Left lung (tissue), 10 donors: ENCODE results near the gene SRGAP2. TPM values are rescaled to one million over a fixed set of nuclear protein-coding genes. Genes with fewer than 3 reads are reported as not detected.
"Not testable (repeated sequence)": the region's sequence is repeated elsewhere in the genome, so short reads cannot be mapped to it uniquely, and the experiment has no call there.

Experiments
- ATAC-seq: fragments of 200-7000 bp; cut with Tn5 transposase; one replicate; pipeline ENCODE4 v1.9.1; 2020; ENCODE audit warnings: moderate library complexity
- DNase-seq, 4 donors: peaks; one replicate each; pipeline ENCODE4 v3.0.0-alpha.2; 2013 to 2020
- H3K27ac ChIP-seq, 2 donors: fragments of 200-600 bp; sonication (generic) in 1 of 2; one replicate each; pipeline versions ENCODE4 v1.5.0 to v1.8.0; 2020 to 2021
- H3K27me3 ChIP-seq, 2 donors: fragments of 200-600 bp; sonication (generic) in 1 of 2; one replicate each; pipeline versions ENCODE4 v1.5.0 to v1.8.0; 2020 to 2021
- H3K36me3 ChIP-seq, 2 donors: fragments of 200-600 bp; sonication (generic) in 1 of 2; one replicate each; pipeline versions ENCODE4 v1.5.0 to v1.8.0; 2020 to 2021
- H3K4me1 ChIP-seq, 2 donors: fragments of 200-600 bp; one replicate each; pipeline ENCODE4 v1.8.0; 2021
- H3K4me3 ChIP-seq, 2 donors: fragments of 200-600 bp; sonication (generic) in 1 of 2; one replicate each; pipeline versions ENCODE4 v1.5.0 to v1.8.0; 2020 to 2021; ENCODE audit warnings: mild to moderate bottlenecking in 1 of 2
- H3K9me3 ChIP-seq, 2 donors: fragments of 200-600 bp; sonication (generic) in 1 of 2; one replicate each; pipeline versions ENCODE4 v1.5.0 to v1.8.0; 2020 to 2021
- intact Hi-C, 2 donors: fragments of 100-400 bp; cut with DNase I; formaldehyde crosslinking; loops; one replicate each; pipeline versions ENCODE4 v1.11.2 to v1.14.2; 2022
- polyA plus RNA-seq, 6 donors: library from polyadenylated mRNA; unstranded; fragments of 120-200 nt; gene quantifications; one replicate each; pipeline ENCODE4 v1.2.1, GENCODE V29; 2013; ENCODE audit not compliant: insufficient read length in 6 of 6
- total RNA-seq, 2 donors: library from RNA; stranded (reverse); fragmentation: NEBNext Ultra II Directional; extraction: Animal tissue kit (Norgen Biotek cat#: 25700); gene quantifications; one replicate each; pipeline ENCODE4 v1.2.1, GENCODE V29; 2021
- donor health status: DM: no; HTN: yes; CAD: no.
- donor health status: DM: no; HTN: no; CAD: no.

The SRGAP2 gene
- total and polyA plus RNA-seq, 8 donors = 58.9 to 72.4 (median 64.6) TPM

DNA sequence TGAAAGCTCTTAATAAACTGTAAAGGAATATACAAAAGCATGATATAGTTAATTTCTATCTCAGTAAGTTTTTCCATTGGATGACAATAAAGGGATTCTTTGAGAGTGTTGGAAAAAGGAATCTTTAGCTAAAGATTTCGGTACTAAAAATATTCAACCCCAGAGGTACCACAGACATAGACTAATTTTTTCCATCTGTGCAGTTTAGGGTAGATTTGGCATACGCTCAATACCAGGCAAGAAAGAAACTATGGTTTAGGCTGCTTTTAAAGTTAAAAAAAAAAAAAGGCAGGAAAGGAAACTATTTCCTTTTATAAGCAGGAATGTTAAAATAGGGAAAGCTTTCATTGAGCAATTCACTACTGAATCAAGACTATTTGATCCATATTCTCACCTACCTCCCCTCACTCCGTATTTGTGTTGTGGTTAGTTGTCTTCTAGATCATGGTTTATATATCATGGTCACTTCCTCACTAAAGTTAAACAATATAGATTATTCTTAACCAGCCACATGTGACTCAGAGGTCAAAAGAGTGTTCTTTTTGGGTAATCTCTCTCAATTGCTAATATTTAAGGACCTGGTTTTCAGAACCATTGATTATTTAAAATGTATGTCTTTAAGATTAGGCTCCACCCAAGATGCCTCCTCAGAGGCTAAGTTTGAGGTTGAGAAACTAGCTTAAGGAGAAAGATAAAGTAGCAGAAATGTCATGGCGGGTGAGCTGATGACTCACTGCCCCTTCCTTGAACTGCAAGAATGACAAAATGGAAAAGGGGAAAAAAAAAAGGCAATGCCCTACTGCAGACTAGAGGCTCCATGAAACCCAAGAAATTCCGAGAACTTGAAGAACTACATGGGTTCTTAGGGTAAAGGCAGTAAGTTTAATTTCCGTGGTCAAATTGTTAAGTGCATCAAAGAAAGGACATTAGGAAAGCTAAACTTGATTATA is 20.7 kb upstream of the SRGAP2 start:
- ATAC-seq = peak; percentile 70

DNA sequence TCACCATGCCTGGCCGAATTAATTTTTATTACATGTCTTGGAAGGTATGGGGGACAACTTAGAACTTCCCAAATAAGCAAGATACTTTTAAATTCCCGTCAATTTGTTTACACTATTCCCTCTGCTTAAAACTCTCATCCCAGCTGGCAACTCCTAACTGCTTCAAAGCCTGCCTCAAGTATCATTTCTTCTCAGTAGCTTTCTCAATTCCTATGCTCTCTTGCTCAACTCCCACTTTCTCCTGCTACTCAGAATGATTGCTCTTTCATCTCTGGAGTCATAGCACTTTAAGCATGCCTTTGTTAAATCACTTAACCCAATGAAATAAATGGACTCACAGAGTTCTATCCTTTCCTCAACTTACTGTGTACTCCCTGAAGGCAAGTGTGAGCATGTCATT is 19.6 kb upstream of the SRGAP2 start:
- H3K4me1 ChIP-seq, intact Hi-C loops, H3K9me3 ChIP-seq, H3K27me3 ChIP-seq, H3K36me3 ChIP-seq, DNase-seq, H3K4me3 ChIP-seq, H3K27ac ChIP-seq: not testable (repeated sequence)
- ATAC-seq = peak; percentile 75

More for the DNA sequence above, 20.7 kb upstream of the SRGAP2 start:
- H3K27me3 ChIP-seq, DNase-seq, intact Hi-C loops, H3K4me1 ChIP-seq, H3K4me3 ChIP-seq, H3K27ac ChIP-seq, H3K36me3 ChIP-seq, H3K9me3 ChIP-seq: not testable (repeated sequence)

DNA sequence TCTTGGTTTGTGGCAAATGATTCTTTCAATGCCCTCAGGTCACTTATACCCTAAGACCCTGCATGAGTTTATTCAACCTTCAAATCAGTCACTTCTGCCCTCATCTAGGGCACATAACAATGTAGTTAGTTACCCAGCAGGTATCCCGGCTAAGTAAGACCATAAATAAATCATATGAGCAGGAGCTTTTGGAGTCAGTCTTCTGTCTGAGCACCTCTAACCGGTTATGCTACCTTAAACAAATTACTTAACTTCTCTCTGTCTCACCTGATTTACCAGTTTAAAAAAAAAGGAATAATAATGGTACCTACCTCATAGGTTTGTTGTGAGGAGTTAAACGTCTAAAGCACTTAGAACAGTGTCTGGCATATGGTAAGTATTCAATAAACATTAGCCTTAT is 17.6 kb upstream of the SRGAP2 start:
- intact Hi-C loops = not testable (repeated sequence)

GRCh38 chr1:206186826-206187225 is 16.5 kb upstream of the SRGAP2 start:
- DNase-seq, intact Hi-C loops, ATAC-seq, H3K9me3 ChIP-seq, H3K4me3 ChIP-seq, H3K27me3 ChIP-seq, H3K4me1 ChIP-seq, H3K27ac ChIP-seq, H3K36me3 ChIP-seq: not testable (repeated sequence)

More for the DNA sequence above, 17.6 kb upstream of the SRGAP2 start:
- H3K4me3 ChIP-seq, H3K4me1 ChIP-seq, H3K36me3 ChIP-seq, ATAC-seq, H3K27ac ChIP-seq, DNase-seq, H3K9me3 ChIP-seq, H3K27me3 ChIP-seq: not testable (repeated sequence)

- H3K4me1 ChIP-seq, H3K27me3 ChIP-seq, intact Hi-C loops, H3K9me3 ChIP-seq, H3K27ac ChIP-seq, H3K36me3 ChIP-seq, H3K4me3 ChIP-seq, DNase-seq, ATAC-seq: not testable (repeated sequence)
Measured at GRCh38 chr1:206195182-206195581, 8.2 kb upstream of the SRGAP2 start.

DNA sequence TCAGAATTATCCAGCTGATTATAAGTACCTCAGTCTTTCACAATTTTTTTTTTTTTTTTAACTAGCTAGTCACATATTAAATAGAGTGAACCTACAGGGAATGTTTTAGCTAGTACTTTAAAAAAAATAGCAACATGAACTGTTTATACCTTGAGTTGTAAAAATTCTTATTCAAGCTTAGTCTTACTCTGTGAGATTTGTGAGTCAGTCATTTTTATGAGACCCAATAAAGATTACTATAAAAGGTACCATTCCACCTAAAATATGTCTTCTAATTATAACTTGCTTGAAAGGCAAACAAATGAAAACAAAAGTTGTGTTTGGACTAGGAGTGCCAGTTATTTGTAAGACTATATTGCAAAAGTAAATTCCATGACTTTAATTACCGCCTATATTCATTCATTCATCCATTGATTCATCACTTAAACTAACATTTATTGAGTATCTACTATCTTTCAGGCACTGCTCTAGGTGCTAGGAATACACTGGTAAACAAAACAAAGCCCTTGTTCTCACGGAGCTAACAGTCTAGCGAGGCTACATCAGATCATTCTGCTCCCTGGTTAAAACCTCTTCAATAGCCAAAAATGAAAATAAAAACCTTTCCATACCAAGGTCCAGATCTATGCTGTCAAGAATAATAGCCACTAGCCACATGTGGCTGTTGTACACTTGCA is 6.5 kb upstream of the SRGAP2 start:
- H3K36me3 ChIP-seq, H3K27ac ChIP-seq, intact Hi-C loops, ATAC-seq, H3K4me3 ChIP-seq, H3K4me1 ChIP-seq, H3K9me3 ChIP-seq, DNase-seq, H3K27me3 ChIP-seq: not testable (repeated sequence)

- H3K9me3 ChIP-seq, H3K4me1 ChIP-seq, H3K36me3 ChIP-seq, intact Hi-C loops, H3K27me3 ChIP-seq: not testable (repeated sequence)
- peak within 1 kb of the TSS; percentile 75 to 86 for H3K27ac ChIP-seq
- DNase-seq (peak; percentile 93 to 99 (median 98)), ATAC-seq (peak; percentile 87)
- peak within 1 kb of the TSS; percentile 44 to 56 for H3K4me3 ChIP-seq
Measured at GRCh38 chr1:206202789-206203363, 465 bp upstream of the SRGAP2 start, which contains the start of gene FAM72A. Gene FAM72A (minus strand): TSS chr1:206202839. CDS start chr1:206202025, 814 bp downstream.

DNA sequence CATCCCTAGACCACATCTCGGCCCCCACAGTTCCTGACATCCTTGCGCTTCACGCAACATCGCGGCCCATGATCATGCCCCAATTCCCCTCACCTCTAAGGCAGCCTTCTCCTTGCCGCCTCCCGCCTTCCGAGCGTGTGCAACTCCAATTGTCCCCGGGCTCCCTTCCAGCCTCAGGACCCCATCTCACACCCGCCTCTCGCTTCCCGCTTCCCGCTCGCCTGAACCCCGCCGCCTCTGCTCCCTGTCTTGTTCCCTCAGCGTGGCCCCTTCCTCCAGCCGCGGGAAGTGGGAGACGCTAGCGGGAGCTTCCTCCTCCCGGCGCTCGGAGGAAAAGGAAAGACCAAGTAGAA is 794 bp downstream of the SRGAP2 start:
- ATAC-seq, H3K4me1 ChIP-seq, H3K36me3 ChIP-seq, intact Hi-C loops, H3K9me3 ChIP-seq, H3K27me3 ChIP-seq, H3K27ac ChIP-seq: not testable (repeated sequence)
- peak in 1 of 4 donors; percentile 38 for DNase-seq
- peak overlapping the region in 1 of 2 donors; percentile 56 for H3K4me3 ChIP-seq

DNA sequence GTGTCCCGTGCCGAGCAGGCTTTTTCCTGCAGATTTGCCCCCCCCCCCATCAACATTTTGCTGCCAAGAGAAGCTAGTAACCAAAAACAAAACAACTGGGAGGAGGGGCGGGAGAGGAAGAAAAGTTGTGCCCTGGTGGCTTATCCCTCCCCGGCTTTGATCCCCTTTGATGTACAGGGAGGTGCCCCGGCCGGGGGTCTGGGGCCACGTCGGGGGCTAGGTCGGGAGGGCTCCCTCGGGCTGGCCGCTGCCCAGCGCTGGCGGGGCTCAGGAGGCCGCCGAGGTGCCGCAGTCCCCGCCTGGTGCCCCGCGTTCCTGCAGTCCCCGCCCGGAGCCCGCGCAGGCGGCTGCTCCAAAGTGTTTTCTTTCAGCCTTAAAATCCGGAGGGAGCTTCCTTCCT is 1.5 kb downstream of the SRGAP2 start:
- intact Hi-C loops, H3K9me3 ChIP-seq, H3K36me3 ChIP-seq, H3K4me1 ChIP-seq, H3K27me3 ChIP-seq, ATAC-seq: not testable (repeated sequence)
- DNase-seq = peak in 2 of 4 donors; percentile 13 to 75
- Histone ChIP-seq H3K27ac (peak overlapping the region; percentile 62 to 72), H3K4me3 (peak overlapping the region; percentile 24 to 49)

- H3K4me1 ChIP-seq, ATAC-seq, H3K9me3 ChIP-seq, H3K36me3 ChIP-seq, H3K27ac ChIP-seq, intact Hi-C loops, H3K27me3 ChIP-seq: not testable (repeated sequence)
- DNase-seq = peak in 1 of 4 donors; percentile 79
- peak overlapping the region; percentile 21 to 32 for H3K4me3 ChIP-seq
Measured at GRCh38 chr1:206205569-206205968, 2.2 kb downstream of the SRGAP2 start.

DNA sequence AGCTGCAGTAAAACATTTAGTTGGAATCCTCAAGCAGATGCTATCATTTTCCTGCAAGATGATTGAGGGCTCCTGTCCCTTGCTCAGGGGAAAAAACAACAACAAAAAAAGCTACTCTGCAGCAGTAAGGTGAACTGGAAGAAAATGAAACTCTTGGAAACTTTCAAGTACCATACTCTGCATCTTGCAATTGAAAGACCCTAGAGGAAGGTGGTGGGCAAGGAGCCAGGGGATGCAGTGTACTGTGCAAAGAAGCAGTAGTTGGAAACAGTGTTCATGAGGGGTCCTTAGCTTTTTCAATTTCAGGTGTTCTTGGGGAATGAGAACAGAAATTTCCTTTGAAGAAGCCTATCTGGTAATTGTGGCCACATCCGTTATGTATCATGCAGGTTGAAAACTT is 7.5 kb downstream of the SRGAP2 start:
- H3K9me3 ChIP-seq, H3K36me3 ChIP-seq, H3K4me3 ChIP-seq, H3K4me1 ChIP-seq, H3K27me3 ChIP-seq, DNase-seq, ATAC-seq, intact Hi-C loops, H3K27ac ChIP-seq: not testable (repeated sequence)

DNA sequence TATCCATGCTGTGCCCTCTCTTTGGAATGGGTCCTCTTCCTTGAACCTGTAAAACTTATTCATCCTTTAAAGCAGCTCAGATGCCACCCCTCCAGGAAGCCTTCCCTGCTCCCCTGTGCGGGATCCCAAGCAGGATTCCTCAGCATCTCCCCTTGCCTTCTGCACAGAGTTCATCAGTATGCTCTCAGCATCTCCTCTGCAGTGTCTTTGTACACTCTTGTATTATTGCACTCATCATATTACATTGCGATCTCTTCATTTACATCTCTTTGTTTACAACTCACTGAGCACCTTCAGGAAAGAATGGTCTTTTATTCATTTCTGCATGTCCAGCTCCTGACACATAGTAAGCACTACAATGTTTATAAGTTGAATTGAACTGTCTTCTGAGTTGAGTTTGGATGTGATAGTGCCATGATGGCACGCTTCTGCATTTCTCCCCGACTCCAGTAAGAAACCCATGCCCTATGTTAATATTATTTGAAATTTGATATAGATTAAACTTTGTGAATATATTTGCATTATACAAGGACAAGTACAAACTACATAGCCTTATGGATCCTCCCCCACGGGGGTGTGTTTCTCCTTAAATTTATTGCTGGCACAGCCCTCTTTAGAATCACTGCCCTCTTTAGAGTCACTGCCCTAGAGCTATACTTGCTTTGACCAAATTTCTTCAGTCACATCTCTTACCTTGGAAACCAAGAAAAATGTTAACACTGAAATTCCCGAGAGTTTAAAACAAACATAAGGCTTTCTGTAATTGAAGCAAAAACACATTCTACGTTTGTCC is 12.5 kb downstream of the SRGAP2 start:
- intact Hi-C loops, ATAC-seq, H3K9me3 ChIP-seq, H3K4me3 ChIP-seq, H3K27ac ChIP-seq, H3K36me3 ChIP-seq, H3K27me3 ChIP-seq, DNase-seq, H3K4me1 ChIP-seq: not testable (repeated sequence)
